A673 (cell line): ENCODE measurements around the gene PRKCB.

Experiments used
- EZH2 ChIP-seq: fragments of 200-600 bp; sonication (generic); IDR thresholded peaks from 2 replicates; pipeline ENCODE4 v1.6.1; 2017; ENCODE audit warnings: borderline replicate concordance, low read depth, mild to moderate bottlenecking, mixed read lengths, antibody characterized with exemption, low read length; ENCODE audit not compliant: poor library complexity, severe bottlenecking
- TF ChIP-seq, protein P1 (sequence below): fragments of 300-800, 200-600 bp; sonication (generic); conservative IDR thresholded peaks from 2 replicates; pipeline ENCODE4 v1.5.1; 2017; ENCODE audit warnings: low read depth, mild to moderate bottlenecking, antibody characterized with exemption, low read length, moderate library complexity, mixed read lengths

DNA sequence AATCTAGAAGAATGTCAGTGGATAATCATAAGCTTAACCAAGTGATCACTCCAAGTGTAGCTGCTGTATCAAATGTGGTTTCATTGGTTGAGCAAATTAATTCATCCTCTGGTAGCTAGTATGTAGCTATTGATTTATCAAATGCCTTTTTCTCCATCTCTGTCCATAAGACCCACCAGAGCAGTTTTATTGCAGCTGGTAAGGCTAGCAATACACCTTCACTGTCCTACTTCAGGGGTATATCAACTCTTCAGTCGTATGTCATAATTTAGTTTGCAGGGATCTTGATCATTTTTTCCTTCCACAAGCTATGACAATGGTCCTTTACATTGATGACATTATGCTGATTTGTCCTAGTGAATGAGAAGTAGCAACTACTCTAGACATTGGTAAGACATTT lies 158.8 kb downstream of the PRKCB start:
- TF ChIP-seq, protein P1, sequence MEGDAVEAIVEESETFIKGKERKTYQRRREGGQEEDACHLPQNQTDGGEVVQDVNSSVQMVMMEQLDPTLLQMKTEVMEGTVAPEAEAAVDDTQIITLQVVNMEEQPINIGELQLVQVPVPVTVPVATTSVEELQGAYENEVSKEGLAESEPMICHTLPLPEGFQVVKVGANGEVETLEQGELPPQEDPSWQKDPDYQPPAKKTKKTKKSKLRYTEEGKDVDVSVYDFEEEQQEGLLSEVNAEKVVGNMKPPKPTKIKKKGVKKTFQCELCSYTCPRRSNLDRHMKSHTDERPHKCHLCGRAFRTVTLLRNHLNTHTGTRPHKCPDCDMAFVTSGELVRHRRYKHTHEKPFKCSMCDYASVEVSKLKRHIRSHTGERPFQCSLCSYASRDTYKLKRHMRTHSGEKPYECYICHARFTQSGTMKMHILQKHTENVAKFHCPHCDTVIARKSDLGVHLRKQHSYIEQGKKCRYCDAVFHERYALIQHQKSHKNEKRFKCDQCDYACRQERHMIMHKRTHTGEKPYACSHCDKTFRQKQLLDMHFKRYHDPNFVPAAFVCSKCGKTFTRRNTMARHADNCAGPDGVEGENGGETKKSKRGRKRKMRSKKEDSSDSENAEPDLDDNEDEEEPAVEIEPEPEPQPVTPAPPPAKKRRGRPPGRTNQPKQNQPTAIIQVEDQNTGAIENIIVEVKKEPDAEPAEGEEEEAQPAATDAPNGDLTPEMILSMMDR: no peak
- no peak for TF ChIP-seq EZH2
